Activated naive CD8-positive, alpha-beta T cell treated with anti-CD3 and anti-CD28 coated beads for 36 hours (primary cell): ENCODE results near the gene SSX3. TPM values are rescaled to one million over a fixed set of nuclear protein-coding genes. Genes with fewer than 3 reads are reported as not detected.
"Not testable (repeated sequence)": the region's sequence is repeated elsewhere in the genome, so short reads cannot be mapped to it uniquely, and the experiment has no call there.

Source experiments
- DNase-seq: peaks from one replicate; pipeline ENCODE4 v3.0.0; 2021
- H3K27ac Mint-ChIP-seq: one replicate; pipeline ENCODE4 v1.8.0; 2022; ENCODE audit warnings: mild to moderate bottlenecking, moderate library complexity, mixed read lengths
- H3K27me3 Mint-ChIP-seq: one replicate; pipeline ENCODE4 v1.8.0; 2022; ENCODE audit warnings: mild to moderate bottlenecking, mixed read lengths
- H3K36me3 Mint-ChIP-seq: one replicate; pipeline ENCODE4 v1.8.0; 2021; ENCODE audit warnings: mild to moderate bottlenecking, mixed read lengths
- H3K4me1 Mint-ChIP-seq: one replicate; pipeline ENCODE4 v1.8.0; 2021; ENCODE audit warnings: mixed read lengths
- H3K4me3 Mint-ChIP-seq: one replicate; pipeline ENCODE4 v1.8.0; 2022; ENCODE audit warnings: mild to moderate bottlenecking, moderate library complexity, mixed read lengths
- H3K9me3 Mint-ChIP-seq: one replicate; pipeline ENCODE4 v1.8.0; 2022; ENCODE audit warnings: mixed read lengths
- total RNA-seq, 2 experiments: library from RNA; stranded (reverse); gene quantifications; one replicate each; pipeline ENCODE4 v1.2.3, GENCODE V29; 2021

The SSX3 gene
- not detected for total RNA-seq

GRCh38 chrX:48356315-48357094 is at the start of gene SSX3:
SSX3 (minus strand) TSS chrX:48356703; CDS start chrX:48355249, 1,454 bp downstream.
- not testable (repeated sequence) for H3K9me3 Mint-ChIP-seq, H3K36me3 Mint-ChIP-seq, H3K4me3 Mint-ChIP-seq, H3K27me3 Mint-ChIP-seq, DNase-seq, H3K4me1 Mint-ChIP-seq, H3K27ac Mint-ChIP-seq

GRCh38 chrX:48397825-48398224 is 41.3 kb upstream of the SSX3 start:
- H3K9me3 Mint-ChIP-seq, result not testable (repeated sequence)

GRCh38 chrX:48396931-48397330 is 40.4 kb upstream of the SSX3 start:
- H3K4me1 Mint-ChIP-seq, H3K9me3 Mint-ChIP-seq, H3K27ac Mint-ChIP-seq, DNase-seq, H3K27me3 Mint-ChIP-seq, H3K4me3 Mint-ChIP-seq, H3K36me3 Mint-ChIP-seq: not testable (repeated sequence)

More at GRCh38 chrX:48397825-48398224, 41.3 kb upstream of the SSX3 start:
- H3K36me3 Mint-ChIP-seq, H3K4me3 Mint-ChIP-seq, H3K27ac Mint-ChIP-seq, H3K4me1 Mint-ChIP-seq, H3K27me3 Mint-ChIP-seq, DNase-seq: not testable (repeated sequence)

- H3K4me3 Mint-ChIP-seq, H3K27ac Mint-ChIP-seq, H3K36me3 Mint-ChIP-seq, H3K9me3 Mint-ChIP-seq, H3K4me1 Mint-ChIP-seq, H3K27me3 Mint-ChIP-seq, DNase-seq: not testable (repeated sequence)
Measured at GRCh38 chrX:48383239-48383638, 26.7 kb upstream of the SSX3 start, which contains the start of gene SSX4. SSX4 (plus strand) TSS chrX:48383539; CDS start chrX:48384054, 515 bp downstream.

GRCh38 chrX:48370408-48370807 is 13.9 kb upstream of the SSX3 start:
- H3K36me3 Mint-ChIP-seq, H3K4me1 Mint-ChIP-seq, DNase-seq, H3K9me3 Mint-ChIP-seq, H3K4me3 Mint-ChIP-seq, H3K27ac Mint-ChIP-seq, H3K27me3 Mint-ChIP-seq: not testable (repeated sequence)

- not testable (repeated sequence) for H3K4me3 Mint-ChIP-seq, H3K4me1 Mint-ChIP-seq, H3K36me3 Mint-ChIP-seq, H3K9me3 Mint-ChIP-seq, H3K27ac Mint-ChIP-seq, H3K27me3 Mint-ChIP-seq, DNase-seq
Measured at GRCh38 chrX:48367717-48368408, 11.4 kb upstream of the SSX3 start.

GRCh38 chrX:48359281-48359680 is 2.8 kb upstream of the SSX3 start:
- H3K27me3 Mint-ChIP-seq, H3K4me1 Mint-ChIP-seq, H3K9me3 Mint-ChIP-seq, H3K4me3 Mint-ChIP-seq, H3K27ac Mint-ChIP-seq, DNase-seq, H3K36me3 Mint-ChIP-seq: not testable (repeated sequence)

GRCh38 chrX:48357681-48358080 is 1.2 kb upstream of the SSX3 start:
- DNase-seq, result no peak
- H3K27ac Mint-ChIP-seq, result no peak overlapping the region
- no peak overlapping the region for H3K4me3 Mint-ChIP-seq
- H3K36me3 Mint-ChIP-seq, result no peaks in the 10 kb centered on the region
- H3K4me1 Mint-ChIP-seq, result no peaks in the 10 kb centered on the region
- no peaks in the 10 kb centered on the region for H3K9me3 Mint-ChIP-seq
- no peaks in the 10 kb centered on the region for H3K27me3 Mint-ChIP-seq

- not testable (repeated sequence) for DNase-seq, H3K4me3 Mint-ChIP-seq, H3K27me3 Mint-ChIP-seq, H3K27ac Mint-ChIP-seq, H3K36me3 Mint-ChIP-seq, H3K9me3 Mint-ChIP-seq, H3K4me1 Mint-ChIP-seq
Measured at GRCh38 chrX:48346059-48346458, 10.4 kb downstream of the SSX3 start.

GRCh38 chrX:48313996-48314395 is 42.5 kb downstream of the SSX3 start:
- not testable (repeated sequence) for H3K27me3 Mint-ChIP-seq, H3K36me3 Mint-ChIP-seq, H3K4me3 Mint-ChIP-seq, DNase-seq, H3K9me3 Mint-ChIP-seq, H3K4me1 Mint-ChIP-seq, H3K27ac Mint-ChIP-seq

GRCh38 chrX:48306175-48306574 is 50.3 kb downstream of the SSX3 start:
- Mint-ChIP-seq H3K36me3 (no peaks in the 10 kb centered on the region), H3K27ac (no peak overlapping the region), H3K9me3 (no peaks in the 10 kb centered on the region), H3K27me3 (peaks cover 4% of the 10 kb centered on the region), H3K4me3 (no peak overlapping the region), H3K4me1 (no peaks in the 10 kb centered on the region)
- no peak for DNase-seq

Other genes starting within 250 kb of the SSX3 start
- gene SPACA5B, start 226.1 kb downstream of the SSX3 start, total RNA-seq, result not detected
- not detected for gene SSX5, start 159.9 kb downstream of the SSX3 start, total RNA-seq
- not detected for gene SSX1, start 101.3 kb downstream of the SSX3 start, total RNA-seq
- not detected for gene SSX4, start 26.8 kb upstream of the SSX3 start, total RNA-seq
- not detected for gene SSX4B, start 55.3 kb upstream of the SSX3 start, total RNA-seq
- 100 to 1,000 TPM; 146 to 156 TPM for gene SLC38A5, start 113.6 kb upstream of the SSX3 start, total RNA-seq
- 10 to 100 TPM; 98.7 to 98.8 TPM for gene FTSJ1, start 119.5 kb upstream of the SSX3 start, total RNA-seq
- gene PORCN, start 152.3 kb upstream of the SSX3 start, total RNA-seq, result 10 to 100 TPM; 11.0 to 11.9 TPM
- gene EBP, start 165.1 kb upstream of the SSX3 start, total RNA-seq, result 100 to 1,000 TPM; 165 to 169 TPM
- gene TBC1D25, start 183.0 kb upstream of the SSX3 start, total RNA-seq, result 10 to 100 TPM; 12.1 to 12.9 TPM
- 100 to 1,000 TPM; 255 to 258 TPM for gene RBM3, start 217.8 kb upstream of the SSX3 start, total RNA-seq
- 10 to 100 TPM; 32.6 to 40.6 TPM for gene WDR13, start 240.8 kb upstream of the SSX3 start, total RNA-seq